Kidney glomerular epithelial cell (primary cell): ENCODE results near the gene PDGFRB.

Source experiments
- DNase-seq: peaks from one replicate; lab custom pipeline; 2025; lab: John Stamatoyannopoulos, UW

PDGFRB gene

DNA sequence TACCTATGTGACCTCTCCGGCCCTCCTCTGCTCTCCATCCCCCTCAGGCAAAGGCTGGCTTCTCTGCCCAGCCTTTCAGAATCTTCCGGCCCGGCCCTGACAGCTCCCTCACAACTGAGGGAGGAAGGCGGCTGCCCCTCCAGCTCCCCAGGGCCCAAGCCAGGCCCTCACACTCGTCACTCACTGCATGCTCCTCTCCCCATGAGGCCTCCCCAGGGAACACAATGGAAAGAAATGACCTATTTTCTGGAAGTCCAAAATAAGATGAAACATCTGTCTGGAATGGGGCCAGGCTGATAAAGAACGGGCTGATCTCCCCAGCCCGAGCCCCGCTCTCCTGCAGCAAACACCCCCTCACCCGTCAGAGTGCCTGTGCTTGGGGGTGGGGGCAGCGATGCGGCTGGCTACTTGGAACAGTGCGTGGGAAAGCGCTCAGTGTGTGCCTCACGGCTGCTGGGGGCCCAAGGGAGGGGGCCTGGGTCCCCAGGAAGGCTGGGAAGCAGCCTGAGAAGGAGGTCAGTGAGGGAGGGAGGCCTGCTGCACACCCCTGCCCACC lies 11.3 kb downstream of the PDGFRB start:
- DNase-seq, result peak; percentile 19

DNA sequence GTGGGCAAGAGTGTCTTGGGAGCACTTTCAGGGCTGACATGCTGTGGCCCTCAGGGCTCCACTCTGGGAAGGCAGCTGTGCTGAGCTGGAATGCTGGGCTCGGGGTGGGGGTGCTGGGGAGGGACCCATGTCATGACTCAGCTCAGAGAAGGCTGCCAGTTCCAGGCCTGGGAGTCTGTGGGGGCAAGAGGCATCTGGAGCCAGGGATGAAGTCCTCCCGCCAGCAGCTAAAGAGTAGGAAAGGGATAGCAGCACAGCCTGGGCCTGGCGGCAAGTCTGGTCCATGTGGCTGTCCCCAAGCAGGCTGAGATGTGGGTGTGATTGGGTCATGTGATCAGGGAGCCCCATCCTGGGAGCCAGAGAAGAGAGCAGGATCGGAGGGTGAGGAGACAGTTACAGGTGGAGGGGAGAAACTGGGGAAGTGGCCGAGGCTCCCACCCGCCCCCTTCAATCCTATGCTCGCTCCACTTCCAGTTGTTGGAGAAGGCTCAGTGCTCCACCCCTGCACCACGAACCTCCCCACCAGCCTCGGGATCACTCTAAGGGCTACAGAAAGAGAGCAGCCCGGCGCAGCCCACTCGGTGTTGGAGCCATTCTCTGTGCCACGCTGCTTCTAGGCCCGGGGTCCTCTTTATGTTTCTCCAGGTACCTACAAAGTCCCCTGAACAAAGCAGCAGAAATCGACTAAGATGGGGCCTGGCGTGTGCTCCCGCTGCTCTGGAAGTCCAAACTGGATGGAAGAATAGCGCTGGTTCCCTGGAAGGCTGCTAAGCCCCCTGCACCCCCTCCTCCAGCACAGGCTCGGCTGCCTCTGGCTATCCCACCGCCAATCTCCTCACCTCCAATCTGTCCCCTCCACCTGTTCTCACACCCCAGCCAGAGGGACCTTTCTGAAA lies 12.0 kb downstream of the PDGFRB start:
- peak; percentile 90 for DNase-seq

DNA sequence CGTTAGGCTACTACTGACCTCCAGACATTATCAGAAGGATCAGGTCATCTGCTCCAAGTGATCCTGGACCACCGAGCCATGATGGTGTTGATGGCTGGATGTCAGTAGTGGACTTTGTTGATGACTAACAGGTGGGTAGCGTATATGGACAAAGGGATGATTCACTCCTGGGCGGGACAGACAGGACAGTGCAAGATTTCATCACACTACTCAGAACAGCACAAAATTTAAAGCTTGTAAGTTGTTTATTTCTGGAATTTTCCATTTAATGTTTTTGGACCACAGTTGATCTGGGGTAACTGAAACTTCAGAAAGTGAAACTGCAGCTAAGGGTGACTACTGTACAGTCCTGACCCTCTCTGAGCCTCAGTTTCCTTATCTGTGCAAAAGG lies 12.7 kb downstream of the PDGFRB start:
- peak; percentile 90 for DNase-seq

DNA sequence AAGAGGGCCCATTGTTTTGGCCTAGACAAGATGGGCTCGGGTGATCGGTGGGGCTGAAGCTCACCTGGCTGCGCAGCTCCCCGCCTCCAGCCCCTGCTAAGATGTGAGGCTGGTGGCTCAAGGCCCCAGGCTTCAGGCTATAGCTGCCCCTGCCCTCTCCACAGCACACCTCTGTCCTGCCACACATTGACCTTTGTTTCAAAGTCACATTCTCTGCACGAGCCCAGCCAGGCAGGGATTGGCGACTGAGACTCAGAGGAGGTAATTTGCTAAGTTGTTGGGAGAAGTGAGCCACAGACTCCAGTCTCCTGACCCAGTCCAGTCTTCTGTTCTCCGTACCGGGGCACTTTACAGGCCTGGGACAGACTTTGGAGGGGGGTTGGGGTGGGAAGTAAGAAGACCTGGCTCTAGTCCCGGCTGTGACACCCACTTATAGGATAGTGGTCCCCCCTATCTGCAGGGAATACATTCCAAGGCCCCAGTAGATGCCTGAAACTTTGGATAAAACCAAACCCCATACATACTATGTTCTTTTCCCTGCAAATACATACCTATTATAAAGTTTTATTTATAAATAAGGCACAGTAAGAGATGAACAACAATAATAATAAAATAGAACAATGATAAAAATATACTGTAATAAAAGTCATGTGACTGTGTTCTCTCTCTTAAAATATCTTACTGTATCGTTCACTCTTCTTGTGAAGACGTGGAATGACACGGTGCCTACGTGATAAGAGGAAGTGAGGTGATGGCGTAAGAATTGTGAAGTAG lies 13.3 kb downstream of the PDGFRB start:
- DNase-seq, result peak; percentile 60

DNA sequence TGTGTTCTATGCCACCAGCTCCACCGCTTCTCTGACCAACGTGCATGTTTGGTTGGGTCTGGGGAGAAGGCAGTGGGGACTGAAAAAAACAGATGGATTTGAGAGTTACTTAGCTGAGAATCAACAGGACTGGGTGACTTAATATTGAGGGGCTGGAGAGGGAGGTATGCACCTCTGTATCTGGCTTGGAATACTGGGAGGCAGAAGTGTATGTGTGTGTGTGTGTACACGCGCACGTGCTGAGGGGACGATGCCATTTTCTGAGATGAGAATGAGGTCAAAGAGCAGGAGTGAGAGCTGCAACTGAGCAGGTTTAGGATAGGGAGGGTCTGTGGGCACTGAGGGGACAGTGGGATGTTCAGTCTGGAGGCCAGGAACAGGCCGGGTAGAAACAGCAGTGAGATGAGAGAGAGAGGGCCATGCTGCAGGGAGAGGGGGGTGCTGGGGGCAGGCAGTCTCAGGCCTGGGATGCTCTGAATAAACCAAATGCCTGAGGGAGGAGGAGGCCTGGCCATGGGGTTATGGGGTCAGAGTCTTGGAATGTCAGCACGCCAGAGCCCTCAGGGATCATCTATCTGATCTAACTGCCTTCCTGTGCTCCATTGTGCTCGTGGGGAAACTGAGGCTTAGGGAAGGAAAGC lies 14.0 kb downstream of the PDGFRB start:
- peak; percentile 69 for DNase-seq

DNA sequence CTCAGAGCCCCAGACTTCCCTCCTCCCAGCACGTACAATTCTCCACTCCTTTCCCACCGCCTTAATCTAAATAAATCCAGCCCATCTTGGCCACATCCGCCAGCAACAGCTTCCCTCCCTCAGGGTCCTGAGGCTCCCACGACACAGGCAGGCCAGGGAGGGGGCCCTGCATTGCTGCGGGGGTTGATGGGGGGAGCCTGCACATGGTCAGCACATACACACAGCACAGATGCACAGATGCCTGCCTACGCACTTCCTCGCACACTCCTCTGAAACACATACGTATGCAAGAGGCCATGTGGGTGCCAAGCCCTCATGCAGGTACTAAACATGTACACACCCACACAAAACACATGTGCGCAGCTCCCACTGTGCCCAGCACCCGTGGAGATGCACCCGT lies 14.8 kb downstream of the PDGFRB start:
- peak; percentile 59 for DNase-seq

DNA sequence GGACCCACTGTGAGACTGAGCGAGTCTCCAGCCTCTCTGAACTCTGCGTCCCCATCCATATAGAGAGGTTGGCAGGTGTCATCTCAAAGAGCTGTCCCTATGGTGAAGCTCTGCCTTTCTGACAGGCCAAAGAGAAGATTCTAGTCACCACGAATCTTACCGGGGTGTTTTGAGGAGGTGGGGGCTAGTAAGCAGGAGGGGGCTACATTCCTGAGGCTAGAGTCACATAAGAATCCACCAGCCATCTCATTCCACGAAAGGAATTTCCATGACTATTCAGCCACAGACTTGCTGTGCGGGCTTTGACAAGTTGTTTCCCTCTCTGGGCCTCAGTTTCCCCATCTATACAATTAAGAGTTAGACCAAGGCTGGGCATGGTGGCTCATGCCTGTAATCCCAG lies 16.3 kb downstream of the PDGFRB start:
- peak; percentile 75 for DNase-seq

DNA sequence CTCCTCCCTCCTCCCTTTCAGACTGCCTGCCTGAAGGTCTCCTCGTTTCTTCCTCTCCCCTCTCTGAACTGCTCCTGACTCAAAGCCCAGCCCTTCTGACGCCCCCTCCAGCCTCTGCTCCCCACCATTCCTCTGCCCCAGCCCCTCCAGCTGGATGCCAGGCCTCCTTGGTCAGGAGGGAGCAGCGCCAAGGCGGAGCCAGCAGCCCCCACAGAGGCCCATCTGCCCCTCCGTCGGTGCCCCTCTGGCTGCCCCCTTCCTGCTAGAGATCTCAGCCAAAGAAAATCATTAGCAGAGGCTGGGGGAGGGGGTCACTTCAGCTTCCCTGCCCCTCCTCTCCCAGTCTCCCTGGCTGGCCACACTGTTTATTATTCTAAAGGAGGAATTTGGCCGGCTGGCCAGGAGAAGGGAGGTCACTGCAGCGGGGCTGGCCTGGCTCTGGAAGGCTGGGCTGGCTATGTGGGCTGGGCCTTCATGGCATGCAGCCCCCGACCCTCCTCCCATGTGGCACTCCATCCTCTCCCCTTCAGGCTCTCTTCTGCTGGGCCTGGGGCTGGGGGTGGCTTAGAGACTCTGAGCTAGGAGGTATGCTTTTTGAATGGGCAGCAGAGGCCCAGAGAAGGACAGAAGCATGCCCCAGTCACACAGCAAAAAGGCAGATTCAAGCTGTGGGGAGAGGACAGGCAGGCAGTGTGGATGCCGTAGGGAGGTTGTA lies 16.9 kb downstream of the PDGFRB start:
- peak; percentile 84 for DNase-seq

DNA sequence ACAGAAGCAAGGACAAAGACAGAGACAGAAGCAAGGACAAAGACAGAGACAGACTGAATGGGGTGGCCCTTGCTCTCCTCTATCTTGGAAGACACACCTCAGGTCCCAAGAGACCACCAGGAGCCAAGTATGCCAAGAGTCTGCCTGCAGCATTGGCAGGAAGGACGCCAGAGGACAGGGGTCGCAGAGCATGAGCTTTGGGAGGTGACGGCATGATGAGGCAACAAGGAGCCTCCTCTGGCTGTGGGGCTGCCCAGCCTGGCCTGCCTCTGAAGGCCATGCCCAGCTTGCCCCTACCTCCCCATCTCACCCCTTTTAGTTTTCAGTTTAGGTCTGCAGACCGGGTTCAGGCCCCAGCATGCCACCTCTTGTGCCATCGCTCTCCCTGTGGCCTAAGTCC lies 17.6 kb downstream of the PDGFRB start:
- DNase-seq, result no peak

DNA sequence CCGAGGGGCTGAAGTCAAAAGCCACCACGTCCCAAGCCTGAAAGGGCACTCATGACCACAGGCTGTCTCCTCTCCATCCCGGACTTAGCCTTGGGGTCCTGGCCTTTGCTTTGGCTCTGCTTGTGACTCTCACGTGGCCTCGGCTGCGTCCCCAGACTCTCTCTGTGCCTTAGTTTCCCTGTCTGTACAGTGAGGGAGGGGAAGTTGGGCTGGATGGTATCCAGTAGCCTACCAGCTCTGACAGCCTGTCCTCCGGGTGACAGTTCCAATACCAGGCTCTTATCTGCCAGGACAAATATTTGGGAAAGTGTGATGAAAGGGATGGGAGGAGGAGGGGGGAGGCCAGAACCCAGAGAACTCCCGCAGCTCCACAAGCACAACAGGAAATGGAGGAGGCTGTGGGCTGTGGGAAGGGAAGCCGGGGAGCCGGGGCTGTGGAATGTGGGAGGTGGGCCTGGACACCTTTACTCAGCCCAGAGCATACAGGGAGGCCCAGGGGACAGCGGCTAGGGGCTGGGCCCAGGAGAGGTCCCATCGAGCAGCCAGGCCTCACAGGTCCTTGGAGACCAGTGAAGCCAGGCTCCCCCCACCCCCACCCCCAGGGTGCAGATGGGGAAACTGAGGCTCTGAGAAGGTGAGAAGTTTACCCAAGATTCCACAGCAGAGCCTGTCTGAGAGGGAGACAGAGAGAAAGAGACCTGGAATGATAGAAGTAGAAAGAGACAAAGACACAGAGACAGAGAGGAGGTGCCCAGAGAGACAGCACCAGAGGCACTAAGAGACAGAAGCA lies 18.3 kb downstream of the PDGFRB start:
- peak; percentile 69 for DNase-seq

DNA sequence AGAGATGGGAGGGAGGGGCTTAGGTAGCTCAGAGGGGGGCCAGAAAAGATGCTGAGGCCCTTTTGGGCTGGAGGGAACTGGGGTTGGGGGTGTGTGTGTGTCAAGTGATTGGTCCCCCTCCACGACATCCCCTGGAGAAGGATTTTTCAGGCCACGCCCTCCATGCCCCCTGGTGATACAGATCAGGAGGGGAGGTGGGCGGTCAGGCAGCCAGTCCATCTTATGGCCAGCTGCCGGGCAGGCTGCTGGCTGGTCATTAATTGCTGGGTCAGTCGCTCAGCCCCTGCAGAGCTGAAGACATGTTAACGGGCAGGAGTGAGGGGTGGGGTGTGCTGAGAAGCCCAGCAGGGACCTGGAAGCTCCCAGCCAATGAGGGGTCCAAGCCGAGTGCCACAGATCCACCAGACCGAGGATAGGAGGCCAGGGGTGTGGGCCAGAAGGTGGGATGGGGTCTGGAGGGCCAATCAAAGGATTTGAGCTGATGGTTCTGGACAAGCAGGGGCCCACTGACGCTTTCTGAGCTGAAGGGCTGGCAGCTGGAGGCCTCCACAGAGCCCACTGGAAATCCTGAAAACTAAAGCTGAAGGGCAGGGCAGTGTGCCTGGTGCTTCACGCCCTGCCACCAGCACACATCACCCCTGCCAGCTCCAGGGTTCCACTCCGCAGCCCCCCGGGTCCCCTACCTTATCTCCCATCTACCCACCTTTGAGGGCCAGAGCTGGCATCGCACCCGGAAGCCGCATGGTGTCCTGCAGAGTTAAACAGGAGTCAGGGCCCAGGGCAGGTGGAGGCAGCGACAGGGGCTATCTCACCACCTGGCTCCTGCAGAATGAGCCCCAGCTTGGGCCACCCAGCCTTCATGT lies 19.1 kb downstream of the PDGFRB start:
- no peak for DNase-seq

DNA sequence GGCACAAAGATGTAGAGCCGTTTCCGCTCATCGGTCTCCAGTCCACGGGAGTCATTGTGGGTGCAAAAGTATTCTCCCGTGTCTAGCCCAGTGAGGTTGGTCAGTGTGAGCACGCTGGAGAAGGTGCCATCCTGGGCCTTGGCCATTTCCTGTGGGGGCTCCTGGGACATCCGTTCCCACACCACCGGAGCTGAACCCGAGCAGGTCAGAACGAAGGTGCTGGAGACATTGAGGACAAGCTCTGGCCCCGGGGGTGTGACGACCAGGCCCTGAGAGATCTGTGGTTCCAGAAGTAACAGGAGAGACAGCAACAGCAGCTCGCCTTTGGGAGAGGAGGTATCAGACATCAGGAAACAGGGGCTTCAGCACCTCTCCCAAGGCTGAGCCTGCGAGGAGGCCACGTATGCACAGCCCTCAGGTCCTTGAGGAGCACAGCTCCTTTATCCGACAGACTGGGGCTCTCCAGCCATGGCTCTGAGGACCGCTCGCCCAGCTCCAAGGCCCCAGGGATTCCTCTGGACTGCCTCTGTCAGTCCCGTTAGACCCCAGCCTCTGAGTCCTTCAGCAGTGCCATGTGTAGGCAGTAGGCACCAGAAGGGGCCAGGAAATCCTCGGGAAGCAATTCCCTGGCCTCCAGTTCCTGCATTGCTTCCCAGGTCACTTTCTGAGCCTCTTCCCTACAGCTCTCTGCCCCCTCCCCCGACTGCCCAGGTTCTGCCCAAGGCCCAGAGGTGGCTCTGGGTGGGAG lies 19.9 kb downstream of the PDGFRB start:
- DNase-seq, result no peak

DNA sequence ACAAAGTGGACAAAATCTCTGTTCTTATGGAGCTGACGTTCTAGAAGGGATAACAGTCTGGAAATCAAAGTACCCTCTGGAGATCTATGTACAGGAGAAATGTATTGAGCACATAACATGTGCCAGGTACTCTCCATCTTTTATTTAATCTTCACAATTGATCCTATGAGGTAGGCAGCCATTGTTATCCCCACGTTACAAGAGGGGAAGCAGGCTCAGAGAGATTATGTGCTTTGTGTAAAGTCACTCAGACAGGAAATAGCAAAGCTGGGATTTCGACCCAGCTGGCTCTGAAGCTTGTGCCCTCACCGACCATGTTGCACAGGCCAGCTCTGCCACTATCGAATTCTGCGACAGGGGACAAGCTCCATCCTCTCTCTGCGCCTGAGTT lies 21.5 kb downstream of the PDGFRB start:
- no peak for DNase-seq

DNA sequence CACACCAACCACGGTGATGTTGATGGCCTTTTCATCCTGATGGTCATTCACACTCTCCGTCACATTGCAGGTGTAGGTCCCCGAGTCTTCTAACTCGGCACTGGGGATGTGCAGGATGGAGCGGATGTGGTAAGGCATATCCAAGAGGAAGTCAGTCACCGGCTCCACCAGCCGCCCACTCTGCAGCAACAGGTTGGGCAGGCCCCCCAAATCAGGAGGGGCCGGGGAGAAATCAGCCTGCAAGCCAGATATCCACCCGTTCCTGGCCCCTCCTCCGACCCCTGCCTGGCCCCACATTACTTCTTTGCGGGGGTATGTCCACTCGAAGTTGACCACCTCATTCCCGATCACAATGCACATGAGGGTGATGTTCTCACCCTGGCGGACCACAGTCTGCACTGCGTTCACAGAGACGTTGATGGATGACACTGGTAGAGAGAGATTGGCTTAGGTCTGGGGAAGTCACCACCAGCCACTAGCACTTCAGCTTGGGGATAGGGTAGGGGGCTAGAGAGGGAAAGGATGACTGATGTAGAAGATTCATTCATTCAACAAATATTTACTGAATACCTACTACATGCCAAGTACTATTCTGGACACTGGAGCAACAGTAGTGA lies 22.0 kb downstream of the PDGFRB start:
- DNase-seq, result no peak

DNA sequence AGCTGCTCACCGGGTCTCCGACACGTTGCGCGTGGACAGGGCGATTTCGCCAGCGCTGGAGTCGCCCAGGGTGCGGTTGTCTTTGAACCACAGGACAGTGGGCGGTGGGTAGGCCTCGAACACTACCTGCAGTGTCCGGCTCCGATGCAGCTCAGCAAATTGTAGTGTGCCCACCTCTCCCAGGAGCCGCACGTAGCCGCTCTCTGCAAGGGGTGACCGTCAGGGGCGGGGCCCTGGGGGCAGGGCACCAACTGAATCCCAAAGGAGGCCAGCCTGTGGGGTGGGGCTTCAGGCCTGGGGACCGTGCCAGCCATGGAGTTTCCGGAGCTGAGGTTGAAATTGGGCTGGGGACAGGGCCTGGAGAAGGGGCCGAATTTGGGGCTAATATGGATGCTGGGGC lies 22.9 kb downstream of the PDGFRB start:
- DNase-seq, result no peak

DNA sequence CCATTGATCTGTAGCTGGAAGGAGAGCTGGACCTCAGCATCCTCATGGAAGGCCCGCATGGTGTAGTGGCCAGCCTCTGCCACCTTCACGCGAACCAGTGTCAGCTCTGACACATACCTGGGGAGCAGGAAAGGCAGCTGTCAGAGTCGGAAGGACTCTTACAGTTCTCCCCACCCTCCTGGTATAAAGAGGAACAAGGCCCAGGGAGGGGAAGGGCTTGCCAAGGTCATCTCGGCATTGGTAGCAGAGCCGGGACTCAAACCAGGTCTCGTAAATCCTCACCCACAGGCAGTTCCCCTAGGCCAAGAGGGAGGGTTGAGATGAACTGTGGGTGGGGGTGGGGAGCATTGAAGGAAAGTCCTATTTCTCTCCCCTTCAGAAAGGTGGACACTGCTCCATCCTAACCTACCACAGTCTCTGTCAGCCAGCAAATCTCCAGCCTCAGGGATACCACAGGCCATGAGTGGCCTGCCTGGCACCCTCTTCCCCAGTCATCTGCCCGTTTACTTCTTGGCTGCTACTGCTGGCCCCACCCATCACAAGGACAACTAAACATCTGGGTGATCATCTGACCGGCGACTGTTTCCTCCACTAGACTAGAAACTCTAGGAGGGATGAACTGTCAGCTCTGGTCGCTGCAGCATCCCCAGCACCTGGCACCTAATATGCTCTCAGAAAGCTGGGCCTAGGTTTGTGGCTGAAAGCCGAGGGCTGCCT lies 23.5 kb downstream of the PDGFRB start:
- no peak for DNase-seq

DNA sequence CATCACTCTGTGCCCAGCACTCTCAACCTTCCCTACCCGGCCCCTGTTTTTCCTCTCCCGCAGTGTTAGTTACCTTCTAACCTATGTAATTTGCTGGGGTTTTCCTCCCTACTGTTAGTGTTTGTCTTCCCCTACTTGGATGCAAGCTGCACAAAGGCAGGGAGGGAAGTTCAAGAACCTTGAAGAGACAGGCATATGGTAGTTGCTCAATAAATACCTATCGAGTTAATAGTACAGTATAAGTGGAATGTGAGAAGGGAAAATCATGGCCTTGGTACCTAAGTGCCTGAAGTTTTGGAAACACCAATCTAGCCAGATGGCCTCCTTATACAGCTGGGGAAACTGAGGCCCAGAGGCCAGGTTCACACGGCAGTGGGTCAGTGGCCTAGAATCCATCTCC lies 24.2 kb downstream of the PDGFRB start:
- DNase-seq, result no peak

DNA sequence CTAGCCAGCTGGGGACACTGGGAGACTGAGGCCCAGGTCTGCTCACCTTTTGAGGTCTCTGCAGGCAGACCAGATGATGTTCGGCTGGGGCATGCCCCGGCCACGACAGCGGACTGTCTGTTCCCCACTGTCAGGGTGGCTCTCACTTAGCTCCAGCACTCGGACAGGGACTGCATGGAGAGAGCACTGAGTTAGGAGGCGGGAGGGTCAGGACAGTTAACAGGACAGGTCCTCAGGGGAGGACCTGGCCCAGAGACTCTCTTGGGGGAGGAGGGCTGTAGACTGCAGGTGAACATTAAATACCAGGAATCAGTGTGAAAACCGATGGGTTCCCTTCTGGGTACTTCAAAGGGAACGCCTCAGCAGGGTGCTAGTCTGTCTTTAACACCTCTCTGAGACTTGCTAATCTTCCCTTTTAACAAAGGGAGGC lies 25.1 kb downstream of the PDGFRB start:
- DNase-seq, result no peak
